HepG2 (cell line): ENCODE results near the gene ABHD17C. TPM values are rescaled to one million over a fixed set of nuclear protein-coding genes. Genes with fewer than 3 reads are reported as not detected.

Experiments
- ATF7-NPFF ChIP-seq: sonication (generic); formaldehyde crosslinking; IDR thresholded peaks from 2 replicates; pipeline ENCODE4 v1.8.1; 2023; ENCODE audit warnings: mild to moderate bottlenecking, low read depth, missing genetic modification reagents, moderate library complexity
- CAMTA2 ChIP-seq: sonication (generic); formaldehyde crosslinking; IDR thresholded peaks from 2 replicates; pipeline ENCODE4 v1.4.0; 2020; ENCODE audit warnings: mild to moderate bottlenecking, missing genetic modification reagents, borderline replicate concordance
- CREB1 ChIP-seq, 2 experiments: fragments of 450-650 bp in 1 of 2; IDR thresholded peaks; 2 replicates each; pipeline ENCODE4 v1.6.1; 2016 to 2017; ENCODE audit warnings: control low read depth in 1 of 2, mild to moderate bottlenecking in 1 of 2, missing compliant biosample characterization in 1 of 2, missing genetic modification characterization in 1 of 2
- FOXA3 ChIP-seq: IDR thresholded peaks from 2 replicates; pipeline ENCODE4 v1.6.1; 2016; ENCODE audit warnings: missing genetic modification reagents, missing compliant biosample characterization
- HNRNPL ChIP-seq: fragments of 200-400 bp; formaldehyde crosslinking; IDR thresholded peaks from 2 replicates; pipeline ENCODE4 v1.6.1; 2017; ENCODE audit warnings: mild to moderate bottlenecking, low read depth, low read length
- HOXD1 ChIP-seq: sonication (generic); formaldehyde crosslinking; IDR thresholded peaks from 2 replicates; pipeline ENCODE4 v1.5.0; 2020; ENCODE audit warnings: missing genetic modification reagents
- MED1 ChIP-seq: sonication (generic); formaldehyde crosslinking; IDR thresholded peaks from 2 replicates; pipeline ENCODE4 v1.4.0; 2020; ENCODE audit warnings: missing genetic modification reagents
- MED13 ChIP-seq: sonication (generic); formaldehyde crosslinking; IDR thresholded peaks from 2 replicates; pipeline ENCODE4 v1.5.0; 2020; ENCODE audit warnings: missing genetic modification reagents
- NFKBIZ ChIP-seq: IDR thresholded peaks from 2 replicates; pipeline ENCODE4 v1.6.1; 2018; ENCODE audit warnings: missing genetic modification reagents, missing compliant biosample characterization
- REXO4 ChIP-seq: sonication (generic); formaldehyde crosslinking; IDR thresholded peaks from 2 replicates; pipeline ENCODE4 v1.8.0; 2022; ENCODE audit warnings: missing genetic modification reagents, mild to moderate bottlenecking, borderline replicate concordance
- ZBTB4 ChIP-seq: sonication (generic); formaldehyde crosslinking; IDR thresholded peaks from 2 replicates; pipeline ENCODE4 v1.4.0; 2020; ENCODE audit warnings: missing genetic modification reagents, mild to moderate bottlenecking, borderline replicate concordance
- ZBTB7A ChIP-seq: sonication (generic); formaldehyde crosslinking; IDR thresholded peaks from 2 replicates; pipeline ENCODE4 v1.8.0; 2022; ENCODE audit warnings: mild to moderate bottlenecking, missing genetic modification reagents
- ZNF337 ChIP-seq: sonication (generic); formaldehyde crosslinking; IDR thresholded peaks from 2 replicates; pipeline ENCODE4 v1.5.1; 2020; ENCODE audit warnings: missing genetic modification reagents, low read depth, mild to moderate bottlenecking, borderline replicate concordance
- polyA plus RNA-seq, 8 experiments: library from polyadenylated mRNA; depleted of rRNA in 3 of 8; stranded (reverse) in 7 of 8; unstranded in 1 of 8; fragments of >200 nt; fragmentation: Illumina TruSeq in 4 of 8; extraction: Trizol in 4 of 8; gene quantifications; 2 replicates each; pipeline versions ENCODE4 v1.2.1 to v1.2.3, GENCODE V29; 2011 to 2016; ENCODE audit warnings: low read depth in 4 of 8, missing spikeins in 1 of 8, mixed read lengths in 1 of 8; ENCODE audit not compliant: insufficient read depth in 1 of 8
- total RNA-seq, 5 experiments: library from RNA; depleted of rRNA; stranded (reverse); fragments of >200 nt; fragmentation: Illumina TruSeq; extraction: Trizol; gene quantifications; 2 replicates each; pipeline ENCODE4 v1.2.3, GENCODE V29; 2016; ENCODE audit warnings: low read depth in 1 of 5
- TF ChIP-seq, protein P1 (sequence below): IDR thresholded peaks from 2 replicates; pipeline ENCODE4 v1.4.0; 2020; ENCODE audit warnings: mild to moderate bottlenecking, missing genetic modification reagents
- TF ChIP-seq, protein P2 (sequence below): sonication (generic); formaldehyde crosslinking; IDR thresholded peaks from 2 replicates; pipeline ENCODE4 v1.8.1; 2023; ENCODE audit warnings: missing genetic modification reagents, mild to moderate bottlenecking, borderline replicate concordance
- TF ChIP-seq, protein P3 (sequence below): sonication (generic); formaldehyde crosslinking; IDR thresholded peaks from 2 replicates; pipeline ENCODE4 v1.4.0; 2020; ENCODE audit warnings: missing genetic modification reagents

Gene ABHD17C
- total and polyA plus RNA-seq, 2 of the 13 experiments (the other 11 are each of a cell fraction or from before 2014, with no cell fraction given) = 2.9 to 3.9 TPM

DNA sequence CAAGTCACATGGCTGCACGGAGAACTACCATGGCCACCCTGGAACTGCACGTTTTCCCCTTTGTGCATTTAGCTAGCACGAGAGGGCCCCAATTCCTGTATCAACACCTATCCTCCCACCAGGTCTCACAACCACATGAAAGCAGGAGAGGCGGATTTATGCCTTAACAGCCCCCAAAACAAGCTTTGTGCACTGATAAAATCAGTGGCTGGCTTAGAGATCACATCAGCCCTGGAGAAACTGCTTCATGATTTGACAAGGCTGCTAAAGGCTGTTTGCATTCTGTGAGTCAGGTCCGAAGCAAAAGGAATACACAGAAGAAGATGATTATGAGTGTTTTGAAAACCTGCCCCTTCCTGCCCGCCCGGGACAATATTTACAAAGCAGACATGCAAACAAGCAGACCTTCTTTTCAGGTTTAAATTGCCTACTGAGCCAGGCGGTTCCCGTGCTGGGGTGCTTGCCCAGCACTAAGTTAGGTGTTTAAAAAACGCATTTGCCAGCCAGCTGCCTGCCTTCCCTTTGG, 109.9 kb downstream of the ABHD17C start (continued):
- TF ChIP-seq ZNF337 (CRISPR knock-in tag) = no peak
- peak; percentile 33; the same call in 1 of the 2 replicates for TF ChIP-seq HOXD1
- peak; percentile 63; the same call in 1 of the 2 replicates for TF ChIP-seq ZBTB7A
- TF ChIP-seq MED1 (CRISPR knock-in tag) = peak; percentile 70
- no peak for TF ChIP-seq CREB1 (IDR thresholded peaks at IDR 0.05)
- peak; percentile 55; the same call in 1 of the 2 replicates for TF ChIP-seq CREB1 (CRISPR knock-in tag; IDR thresholded peaks at IDR 0.05)
- TF ChIP-seq, protein P1, sequence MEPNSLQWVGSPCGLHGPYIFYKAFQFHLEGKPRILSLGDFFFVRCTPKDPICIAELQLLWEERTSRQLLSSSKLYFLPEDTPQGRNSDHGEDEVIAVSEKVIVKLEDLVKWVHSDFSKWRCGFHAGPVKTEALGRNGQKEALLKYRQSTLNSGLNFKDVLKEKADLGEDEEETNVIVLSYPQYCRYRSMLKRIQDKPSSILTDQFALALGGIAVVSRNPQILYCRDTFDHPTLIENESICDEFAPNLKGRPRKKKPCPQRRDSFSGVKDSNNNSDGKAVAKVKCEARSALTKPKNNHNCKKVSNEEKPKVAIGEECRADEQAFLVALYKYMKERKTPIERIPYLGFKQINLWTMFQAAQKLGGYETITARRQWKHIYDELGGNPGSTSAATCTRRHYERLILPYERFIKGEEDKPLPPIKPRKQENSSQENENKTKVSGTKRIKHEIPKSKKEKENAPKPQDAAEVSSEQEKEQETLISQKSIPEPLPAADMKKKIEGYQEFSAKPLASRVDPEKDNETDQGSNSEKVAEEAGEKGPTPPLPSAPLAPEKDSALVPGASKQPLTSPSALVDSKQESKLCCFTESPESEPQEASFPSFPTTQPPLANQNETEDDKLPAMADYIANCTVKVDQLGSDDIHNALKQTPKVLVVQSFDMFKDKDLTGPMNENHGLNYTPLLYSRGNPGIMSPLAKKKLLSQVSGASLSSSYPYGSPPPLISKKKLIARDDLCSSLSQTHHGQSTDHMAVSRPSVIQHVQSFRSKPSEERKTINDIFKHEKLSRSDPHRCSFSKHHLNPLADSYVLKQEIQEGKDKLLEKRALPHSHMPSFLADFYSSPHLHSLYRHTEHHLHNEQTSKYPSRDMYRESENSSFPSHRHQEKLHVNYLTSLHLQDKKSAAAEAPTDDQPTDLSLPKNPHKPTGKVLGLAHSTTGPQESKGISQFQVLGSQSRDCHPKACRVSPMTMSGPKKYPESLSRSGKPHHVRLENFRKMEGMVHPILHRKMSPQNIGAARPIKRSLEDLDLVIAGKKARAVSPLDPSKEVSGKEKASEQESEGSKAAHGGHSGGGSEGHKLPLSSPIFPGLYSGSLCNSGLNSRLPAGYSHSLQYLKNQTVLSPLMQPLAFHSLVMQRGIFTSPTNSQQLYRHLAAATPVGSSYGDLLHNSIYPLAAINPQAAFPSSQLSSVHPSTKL (CRISPR knock-in tag) = peak; percentile 89; the same call in 1 of the 2 replicates
- TF ChIP-seq HNRNPL = 0 out of 2 replicates have a peak, but pooled peaks have one; percentile 25
- no peak for TF ChIP-seq REXO4 (CRISPR knock-in tag)
- TF ChIP-seq MED13 (CRISPR knock-in tag) = peak; percentile 76; the same call in 1 of the 2 replicates
- TF ChIP-seq, protein P2, sequence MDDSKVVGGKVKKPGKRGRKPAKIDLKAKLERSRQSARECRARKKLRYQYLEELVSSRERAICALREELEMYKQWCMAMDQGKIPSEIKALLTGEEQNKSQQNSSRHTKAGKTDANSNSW (CRISPR knock-in tag) = no peak
- peak; percentile 91 for TF ChIP-seq FOXA3
- TF ChIP-seq, protein P3, sequence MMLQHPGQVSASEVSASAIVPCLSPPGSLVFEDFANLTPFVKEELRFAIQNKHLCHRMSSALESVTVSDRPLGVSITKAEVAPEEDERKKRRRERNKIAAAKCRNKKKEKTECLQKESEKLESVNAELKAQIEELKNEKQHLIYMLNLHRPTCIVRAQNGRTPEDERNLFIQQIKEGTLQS (CRISPR knock-in tag) = peak; percentile 48; the same call in 1 of the 2 replicates
- no peak for TF ChIP-seq ZBTB4 (CRISPR knock-in tag)
- 0 out of 2 replicates have a peak, but pooled peaks have one; percentile 52 for TF ChIP-seq NFKBIZ (CRISPR knock-in tag)
- no peak for TF ChIP-seq ATF7-NPFF (CRISPR knock-in tag)
- TF ChIP-seq CAMTA2 = no peak
